ENCODE measurements around the gene PLCB1. TPM values are rescaled to one million over a fixed set of nuclear protein-coding genes. Genes with fewer than 3 reads are reported as not detected.

The PLCB1 gene
- total and polyA plus RNA-seq, 10 of the 15 experiments (the other 5 are each of a cell fraction or from before 2014, with no cell fraction given): 0.05 to 5.3 (median 0.17) TPM; not detected in 1

DNA sequence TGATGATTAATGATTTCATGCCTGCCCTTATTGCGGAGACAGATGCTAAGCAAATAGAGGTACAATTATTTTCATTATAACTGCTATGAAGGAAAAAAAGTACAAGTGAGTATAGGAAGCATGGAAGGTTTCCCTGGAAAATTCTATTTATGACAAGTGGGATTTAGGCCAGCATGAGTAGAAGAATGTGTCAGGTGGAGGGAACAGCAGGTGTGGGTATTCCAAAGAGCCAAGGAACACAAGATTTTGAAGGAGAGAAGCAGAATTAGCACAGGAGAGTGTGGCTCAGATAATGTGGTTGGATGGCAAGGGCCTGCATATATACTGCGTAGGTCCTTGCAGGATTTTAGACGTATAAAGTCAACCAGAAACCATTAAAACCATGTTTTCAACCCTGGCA, 11.4 kb downstream of the PLCB1 start:
- intact Hi-C loops (cut with micrococcal nuclease; ENCODE audit: unreplicated experiment) (no loop called here), in situ Hi-C loops (cut with MboI) (no loop called here)
- 30% methylated on average over 3 of the region's 3 CpGs for WGBS (ENCODE audit: insufficient coverage, insufficient replicate concordance, low lambda C conversion rate, missing lambda C conversion rate)
- H3K36me3 ChIP-seq (ENCODE audit: control insufficient read depth in 2 of 2, insufficient read depth in 2 of 2, low read length in 1 of 2): no peaks in the 10 kb centered on the region
- DNase-seq (ENCODE audit: low read depth, low spot score): no peak
- no peak for FAIRE-seq
- no peaks in the 10 kb centered on the region for H3K79me2 ChIP-seq (ENCODE audit: control insufficient read depth, insufficient read depth, low read length)
- POLR2A ChIA-PET: no interaction called here
- H2AFZ ChIP-seq (ENCODE audit: control insufficient read depth, low read depth, low read length): no peak overlapping the region
- no peak for ATAC-seq
- H3K9ac ChIP-seq (ENCODE audit: control insufficient read depth, insufficient read depth, low read length): no peak overlapping the region
- no peak overlapping the region for H3K27ac ChIP-seq (ENCODE audit: control insufficient read depth, insufficient read depth)
- SMC1A ChIA-PET (ENCODE audit: uncharacterized antibody, unreplicated experiment): no interaction called here
- no peaks in the 10 kb centered on the region for H3K4me1 ChIP-seq (ENCODE audit: control insufficient read depth, insufficient read depth, low read length)
- CTCF ChIA-PET: no interaction called here
- H3K9me3 ChIP-seq (replicated peaks; ENCODE audit: control insufficient read depth, insufficient read depth, low read length): no peaks in the 10 kb centered on the region
- H3K27me3 ChIP-seq (replicated peaks in 1 of 2; ENCODE audit: control insufficient read depth in 2 of 2, insufficient read depth in 2 of 2, low read length in 1 of 2): no peaks in the 10 kb centered on the region; a peak in 1 of 4 replicates
- RAD21 ChIA-PET (ENCODE audit: unreplicated experiment): no interaction called here
- no peaks in the 10 kb centered on the region for H4K20me1 ChIP-seq (ENCODE audit: control insufficient read depth, insufficient read depth)
- H3K4me2 ChIP-seq (ENCODE audit: control insufficient read depth, insufficient read depth): no peak overlapping the region
- H3K4me3 ChIP-seq: no peak overlapping the region
- TF ChIP-seq HDGF (IDR thresholded peaks at IDR 0.05) (no peak), POLR2AphosphoS5 (IDR thresholded peaks at IDR 0.05; ENCODE audit: low read length) (no peak)
- no TSS peak for BruUV-seq (replicated peaks)

DNA sequence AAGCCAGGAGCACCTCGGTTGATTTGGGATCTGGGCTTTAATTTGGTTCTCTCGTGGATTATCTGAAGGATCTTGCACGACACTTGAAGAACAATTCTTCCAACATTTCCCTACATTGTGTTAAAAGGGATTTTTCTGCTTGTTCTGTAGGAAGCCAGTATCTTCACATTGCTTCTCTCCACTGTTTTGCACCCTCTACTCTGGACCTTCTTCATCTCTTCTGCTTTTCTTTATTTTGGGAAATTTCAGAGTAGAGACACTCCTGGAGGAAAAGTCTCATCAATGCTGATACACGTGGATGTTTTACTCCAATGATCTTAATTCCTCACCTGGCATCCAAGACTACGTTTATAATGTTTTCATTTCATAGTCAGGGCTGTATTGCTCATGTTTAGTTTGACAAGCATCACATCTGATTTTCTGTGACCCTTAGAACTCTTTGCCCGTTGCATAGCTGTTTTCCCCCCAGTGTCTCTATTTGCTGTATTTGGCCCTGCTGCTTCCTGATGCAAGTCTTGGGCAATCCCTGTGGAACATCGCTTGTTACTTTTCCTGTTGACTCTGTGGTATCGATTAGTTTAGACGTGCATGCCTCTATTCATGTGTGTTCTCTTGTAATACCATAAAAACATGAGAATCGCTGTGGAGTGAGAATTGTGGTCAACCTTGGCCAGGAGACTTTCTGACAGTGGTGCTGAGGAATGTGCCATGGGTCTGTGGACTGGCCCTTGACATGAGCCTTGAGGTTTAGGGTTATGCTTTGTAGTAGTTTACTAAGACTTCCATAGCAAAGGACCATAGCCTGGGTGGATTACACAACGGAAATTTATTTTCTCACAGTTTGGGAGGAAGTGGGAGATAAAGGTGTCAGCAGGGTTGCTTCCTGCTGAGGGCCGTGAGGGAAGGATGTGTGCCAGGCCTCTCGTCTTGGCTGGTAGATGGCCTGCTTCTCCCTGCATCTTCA, 12.5 kb downstream of the PLCB1 start:
- no TSS peak for BruUV-seq (replicated peaks)
- WGBS (ENCODE audit: insufficient coverage, insufficient replicate concordance, low lambda C conversion rate, missing lambda C conversion rate): 13% methylated on average over 13 of the region's 13 CpGs
- intact Hi-C loops (cut with micrococcal nuclease; ENCODE audit: unreplicated experiment) (no loop called here), in situ Hi-C loops (cut with MboI) (no loop called here)
- ChIA-PET CTCF (no interaction called here), POLR2A (no interaction called here), SMC1A (ENCODE audit: uncharacterized antibody, unreplicated experiment) (interaction anchor here (1.0 kb wide), 1 partner anchor 11 kb away, joined by 3 read pairs; no protein-coding TSS in a partner anchor), RAD21 (ENCODE audit: unreplicated experiment) (no interaction called here)
- DNase-seq (ENCODE audit: low read depth, low spot score) (no peak), ATAC-seq (no peak), FAIRE-seq (no peak)
- TF ChIP-seq CHD4 (IDR thresholded peaks at IDR 0.05) (no peak), BHLHE40 (IDR thresholded peaks at IDR 0.05; ENCODE audit: borderline replicate concordance in 1 of 2, low read depth in 2 of 2, low read length in 1 of 2) (no peak), IKZF1 (conservative IDR thresholded peaks at IDR 0.05) (no peak), NFYB (IDR thresholded peaks at IDR 0.05; ENCODE audit: insufficient read depth, low read depth, low read length) (no peak), SPI1 (IDR thresholded peaks at IDR 0.05; ENCODE audit: borderline replicate concordance, insufficient read depth, low read depth, low read length) (peak; percentile 22; the same call in 1 of the 2 replicates), ZZZ3 (IDR thresholded peaks at IDR 0.05; ENCODE audit: control insufficient read depth, insufficient read length, low read depth) (no peak), STAT1 (conservative IDR thresholded peaks at IDR 0.05) (no peak)
- H3K36me3 ChIP-seq (ENCODE audit: control insufficient read depth in 2 of 2, insufficient read depth in 2 of 2, low read length in 1 of 2): no peaks in the 10 kb centered on the region
- no peak overlapping the region for H3K4me3 ChIP-seq
- no peak overlapping the region for H3K4me2 ChIP-seq (ENCODE audit: control insufficient read depth, insufficient read depth)
- no peak overlapping the region for H2AFZ ChIP-seq (ENCODE audit: control insufficient read depth, low read depth, low read length)
- no peak overlapping the region for H3K9ac ChIP-seq (ENCODE audit: control insufficient read depth, insufficient read depth, low read length)
- no peaks in the 10 kb centered on the region for H4K20me1 ChIP-seq (ENCODE audit: control insufficient read depth, insufficient read depth)
- no peak overlapping the region for H3K27ac ChIP-seq (ENCODE audit: control insufficient read depth, insufficient read depth)
- H3K9me3 ChIP-seq (replicated peaks; ENCODE audit: control insufficient read depth, insufficient read depth, low read length): no peaks in the 10 kb centered on the region
- H3K27me3 ChIP-seq (replicated peaks in 1 of 2; ENCODE audit: control insufficient read depth in 2 of 2, insufficient read depth in 2 of 2, low read length in 1 of 2): no peaks in the 10 kb centered on the region; a peak in 1 of 4 replicates
- no peaks in the 10 kb centered on the region for H3K4me1 ChIP-seq (ENCODE audit: control insufficient read depth, insufficient read depth, low read length)
- no peaks in the 10 kb centered on the region for H3K79me2 ChIP-seq (ENCODE audit: control insufficient read depth, insufficient read depth, low read length)
